Fibroblast of lung (primary cell): Measurements from ENCODE around the gene MAP3K4.

ENCODE experiments used
- EZH2 ChIP-seq: IDR thresholded peaks from 2 replicates; pipeline ENCODE4 v1.5.1; 2012; ENCODE audit warnings: low read length, control low read depth, mild to moderate bottlenecking; ENCODE audit errors: missing control alignments
- TF ChIP-seq, protein P1 (sequence below), 2 donors: IDR thresholded peaks in 1 of 2; conservative IDR thresholded peaks in 1 of 2; 1 replicate in 1 of 2; 2 replicates in 1 of 2; pipeline ENCODE4 v1.5.1; 2011 to 2012; ENCODE audit warnings: low read length in 2 of 2, control low read depth in 1 of 2, inconsistent platforms in 1 of 2, low read depth in 1 of 2, mild to moderate bottlenecking in 1 of 2

DNA sequence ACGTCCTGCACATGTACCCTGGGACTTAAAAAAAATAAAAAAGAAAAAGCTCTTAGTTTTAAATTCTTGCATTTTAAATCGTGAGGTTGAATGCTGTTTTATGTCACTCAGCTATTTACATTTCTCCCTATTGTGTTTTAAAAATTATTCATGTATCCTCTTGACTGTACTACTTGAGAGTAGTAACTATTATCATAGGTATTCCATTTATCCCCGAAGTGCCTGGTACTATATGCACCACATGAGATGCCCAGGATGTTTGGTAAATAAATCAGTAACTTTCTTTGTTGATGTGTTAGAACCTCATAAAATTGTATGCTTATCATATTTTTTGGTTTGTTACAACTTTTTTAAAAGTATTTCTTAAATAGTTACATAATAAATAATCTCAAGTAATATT, 18.4 kb downstream of the MAP3K4 start:
- no peak for TF ChIP-seq EZH2
- TF ChIP-seq, protein P1, sequence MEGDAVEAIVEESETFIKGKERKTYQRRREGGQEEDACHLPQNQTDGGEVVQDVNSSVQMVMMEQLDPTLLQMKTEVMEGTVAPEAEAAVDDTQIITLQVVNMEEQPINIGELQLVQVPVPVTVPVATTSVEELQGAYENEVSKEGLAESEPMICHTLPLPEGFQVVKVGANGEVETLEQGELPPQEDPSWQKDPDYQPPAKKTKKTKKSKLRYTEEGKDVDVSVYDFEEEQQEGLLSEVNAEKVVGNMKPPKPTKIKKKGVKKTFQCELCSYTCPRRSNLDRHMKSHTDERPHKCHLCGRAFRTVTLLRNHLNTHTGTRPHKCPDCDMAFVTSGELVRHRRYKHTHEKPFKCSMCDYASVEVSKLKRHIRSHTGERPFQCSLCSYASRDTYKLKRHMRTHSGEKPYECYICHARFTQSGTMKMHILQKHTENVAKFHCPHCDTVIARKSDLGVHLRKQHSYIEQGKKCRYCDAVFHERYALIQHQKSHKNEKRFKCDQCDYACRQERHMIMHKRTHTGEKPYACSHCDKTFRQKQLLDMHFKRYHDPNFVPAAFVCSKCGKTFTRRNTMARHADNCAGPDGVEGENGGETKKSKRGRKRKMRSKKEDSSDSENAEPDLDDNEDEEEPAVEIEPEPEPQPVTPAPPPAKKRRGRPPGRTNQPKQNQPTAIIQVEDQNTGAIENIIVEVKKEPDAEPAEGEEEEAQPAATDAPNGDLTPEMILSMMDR (conservative IDR thresholded peaks at IDR 0.05 in 1 of 2, IDR thresholded peaks at IDR 0.05 in 1 of 2; ENCODE audit: low read depth in 1 of 2, low read length in 2 of 2) = no peak
